COLO829 (cell line): ENCODE measurements around the gene MARCKSL1.
"Not testable (repeated sequence)": the region's sequence is repeated elsewhere in the genome, so short reads cannot be mapped to it uniquely, and the experiment has no call there.

Experiments
- DNase-seq: peaks from one replicate; pipeline ENCODE4 v3.0.0; 2012; ENCODE audit warnings: low spot score

MARCKSL1 gene

GRCh38 chr1:32335790-32336590 lies at the start of gene MARCKSL1:
Gene MARCKSL1, minus strand, starts transcription at chr1:32336233. Its CDS starts 200 bp downstream, at chr1:32336033.
- no peak for DNase-seq

GRCh38 chr1:32380057-32380456 lies 44.0 kb upstream of the MARCKSL1 start:
- DNase-seq, result no peak

- no peak for DNase-seq
These were observed 41.6 kb upstream of the MARCKSL1 start for GRCh38 chr1:32377541-32378220.

- DNase-seq, result no peak
These were observed 40.2 kb upstream of the MARCKSL1 start for GRCh38 chr1:32376199-32376598.

GRCh38 chr1:32373996-32374592 lies 38.1 kb upstream of the MARCKSL1 start:
- DNase-seq, result no peak

- DNase-seq, result no peak
These were observed 36.2 kb upstream of the MARCKSL1 start for GRCh38 chr1:32372149-32372756.

- no peak for DNase-seq
These were observed 32.0 kb upstream of the MARCKSL1 start for GRCh38 chr1:32367912-32368635.

GRCh38 chr1:32365445-32365844 lies 29.4 kb upstream of the MARCKSL1 start:
- DNase-seq, result no peak

GRCh38 chr1:32364836-32365235 lies 28.8 kb upstream of the MARCKSL1 start:
- DNase-seq, result no peak

GRCh38 chr1:32363713-32364112 lies 27.7 kb upstream of the MARCKSL1 start:
- DNase-seq, result no peak

- DNase-seq, result no peak
These were observed 26.7 kb upstream of the MARCKSL1 start, which contains the start of the genes FAM229A and TSSK3 for GRCh38 chr1:32362474-32363313. Gene FAM229A, minus strand, starts transcription at chr1:32362485. Its CDS starts 394 bp downstream, at chr1:32362091. Gene TSSK3, plus strand, starts transcription at chr1:32362539. Its CDS starts 163 bp downstream, at chr1:32362702.

GRCh38 chr1:32361674-32362473 lies 25.8 kb upstream of the MARCKSL1 start:
- no peak for DNase-seq

- no peak for DNase-seq
These were observed 25.3 kb upstream of the MARCKSL1 start for GRCh38 chr1:32361308-32361673.

- no peak for DNase-seq
These were observed 22.4 kb upstream of the MARCKSL1 start for GRCh38 chr1:32358435-32358834.

- DNase-seq, result no peak
These were observed 21.6 kb upstream of the MARCKSL1 start for GRCh38 chr1:32357614-32358013.

GRCh38 chr1:32356478-32356877 lies 20.4 kb upstream of the MARCKSL1 start:
- DNase-seq, result no peak

- DNase-seq, result not testable (repeated sequence)
These were observed 19.7 kb upstream of the MARCKSL1 start for GRCh38 chr1:32355778-32356177.

- no peak for DNase-seq
These were observed 18.0 kb upstream of the MARCKSL1 start for GRCh38 chr1:32353886-32354570.

GRCh38 chr1:32353431-32353830 lies 17.4 kb upstream of the MARCKSL1 start:
- DNase-seq, result no peak
